ENCODE measurements around the gene MYMK.

MYMK gene

DNA sequence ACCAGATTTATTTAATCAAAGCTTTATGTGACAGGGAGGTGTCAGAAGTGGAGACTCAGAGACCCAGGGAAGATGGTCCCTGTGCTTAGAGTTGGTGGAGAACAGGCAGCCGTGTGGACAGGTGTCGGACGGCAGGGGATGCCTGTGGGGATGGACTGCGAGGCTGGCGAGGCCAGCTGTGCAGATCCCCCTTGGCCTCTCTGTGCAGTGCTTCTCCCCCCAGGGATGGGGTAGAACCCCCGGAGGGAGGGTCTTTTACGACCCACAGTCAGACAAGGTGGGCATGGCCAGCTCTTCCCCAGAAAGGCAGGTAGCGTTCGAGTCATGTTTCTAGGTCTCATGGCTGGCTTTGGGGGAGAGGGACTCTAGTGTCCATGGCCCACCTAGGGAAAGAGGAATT lies 41.1 kb downstream of the MYMK start:
- no peak for DNase-seq (ENCODE audit: low spot score)

DNA sequence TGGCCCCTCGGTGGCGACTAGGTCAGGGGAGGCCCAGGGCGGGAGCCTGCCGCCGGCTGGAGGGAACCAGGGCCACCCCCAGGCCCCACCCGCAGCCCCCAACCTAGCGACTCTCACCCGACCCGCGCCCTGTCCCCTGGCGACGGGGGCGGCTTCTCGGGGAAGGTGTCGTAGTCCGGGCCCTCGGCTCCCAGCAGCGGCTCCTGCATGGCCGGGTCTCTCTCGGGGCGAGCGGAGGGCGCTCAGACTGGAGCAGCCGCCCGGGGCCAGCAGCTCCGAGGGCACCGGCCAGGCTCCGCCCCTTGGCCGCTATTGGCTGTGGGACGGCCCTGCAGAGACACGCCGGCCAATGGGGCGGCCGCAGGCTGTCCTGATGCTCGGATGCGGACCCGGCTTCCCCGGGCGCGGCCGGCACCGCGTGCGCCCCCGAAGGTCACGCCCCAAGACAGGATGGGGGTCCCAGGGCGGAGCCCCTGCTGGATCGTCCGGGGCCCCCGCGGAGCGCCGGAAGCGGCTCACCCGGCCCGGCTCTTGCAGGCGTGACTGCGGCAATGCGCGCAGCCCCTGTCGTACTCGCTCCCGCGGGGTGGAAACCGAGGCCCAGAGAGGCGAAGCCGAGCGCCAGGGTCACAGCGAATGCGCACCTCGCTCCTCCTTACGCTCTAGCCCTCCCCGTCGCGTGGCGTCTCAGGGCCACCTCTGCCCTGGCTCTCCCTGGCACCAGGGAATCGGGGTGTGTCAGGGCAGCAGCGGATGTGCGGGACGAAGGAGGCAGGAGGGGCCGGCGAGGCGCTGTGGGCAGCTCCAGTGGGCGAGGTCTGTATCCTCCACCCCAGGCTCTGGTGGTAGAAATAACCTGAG lies 45.7 kb downstream of the MYMK start, which contains the start of gene SLC2A6:
Gene SLC2A6 (minus strand): TSS at position 249 of the 861 bp plus-strand sequence. CDS start 40 bp downstream, at position 209.
- peak; percentile 88 for DNase-seq (ENCODE audit: low spot score)

DNA sequence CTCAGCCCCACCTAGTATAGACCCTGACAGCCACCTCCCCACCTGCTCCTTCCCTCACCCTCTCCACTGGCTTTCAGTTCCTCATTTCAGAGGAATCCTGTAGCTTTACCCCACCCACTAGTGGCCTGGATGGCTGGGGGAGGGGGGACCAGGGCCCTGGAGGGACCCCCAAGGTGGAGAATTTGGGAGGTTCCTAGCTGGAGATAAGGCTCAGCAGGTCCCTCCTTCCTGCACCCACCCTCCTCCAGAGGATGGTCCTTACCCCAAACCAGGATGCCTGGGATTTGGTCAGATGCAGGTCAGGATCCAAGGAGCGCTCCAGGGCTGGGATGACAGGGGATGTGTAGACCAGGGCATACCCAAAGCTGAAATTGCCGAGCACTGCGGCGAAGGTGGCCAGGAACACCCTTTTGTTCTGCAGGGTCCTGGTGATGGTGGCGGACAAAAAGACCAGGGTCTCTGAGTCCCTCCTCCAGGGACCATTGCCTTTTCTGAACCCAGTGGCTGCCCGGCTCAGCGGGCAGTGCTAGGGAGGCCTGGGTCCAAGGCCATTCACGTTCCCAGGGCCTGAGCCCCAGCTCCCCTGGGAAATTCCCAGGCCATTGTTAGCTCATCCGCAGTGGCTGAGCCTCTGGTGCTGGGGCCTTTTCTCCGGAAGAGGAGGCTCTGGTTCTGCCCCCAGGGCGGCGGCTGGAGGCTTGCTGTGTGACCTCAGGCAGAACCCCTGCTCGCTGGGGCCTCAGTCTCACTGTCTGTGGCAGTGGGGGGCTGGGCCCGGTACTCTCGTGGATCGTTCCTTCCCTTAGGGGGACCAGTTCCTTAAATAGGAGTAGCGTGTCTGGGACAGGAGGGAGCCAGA lies 46.5 kb downstream of the MYMK start:
- DNase-seq (ENCODE audit: low spot score), result no peak

DNA sequence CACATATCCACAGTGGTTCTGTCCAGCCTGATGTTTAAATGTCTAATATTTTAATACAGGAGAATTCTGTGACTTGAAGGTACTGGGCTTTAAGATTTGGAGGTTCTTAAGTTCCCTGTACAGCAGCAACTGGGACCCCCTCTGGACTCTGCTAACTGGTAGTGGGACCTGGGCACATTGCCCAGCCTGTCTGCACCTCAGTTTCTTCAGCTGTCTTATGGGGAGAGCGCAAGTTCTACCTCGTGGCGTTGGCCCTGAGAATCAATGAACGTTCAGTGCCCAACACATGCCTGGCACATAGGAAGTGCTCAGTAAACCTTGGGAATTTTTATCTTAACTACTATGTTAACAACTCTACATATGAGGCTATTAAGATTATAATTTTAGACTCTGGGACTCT lies 47.3 kb downstream of the MYMK start:
- no peak for DNase-seq (ENCODE audit: low spot score)

DNA sequence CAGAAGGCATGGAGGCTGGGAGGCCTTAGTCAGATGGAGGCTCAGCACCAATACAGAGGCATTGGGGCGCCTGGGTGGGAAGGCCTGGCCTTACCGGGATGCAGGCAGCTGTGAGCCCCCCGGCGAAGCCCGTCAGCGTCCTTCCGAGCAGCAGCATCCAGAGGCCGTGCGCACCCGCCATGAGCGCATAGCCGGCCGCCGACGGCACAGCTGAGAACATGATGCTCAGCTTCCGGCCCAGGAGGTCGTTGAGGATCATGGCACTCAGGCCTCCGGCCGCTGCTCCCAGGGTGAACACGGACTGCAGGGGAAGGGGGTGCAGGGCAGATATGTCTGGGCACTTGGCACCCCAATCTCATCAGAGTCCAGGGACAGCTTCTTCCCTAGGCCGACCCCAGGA lies 47.8 kb downstream of the MYMK start:
- DNase-seq (ENCODE audit: low spot score), result no peak

DNA sequence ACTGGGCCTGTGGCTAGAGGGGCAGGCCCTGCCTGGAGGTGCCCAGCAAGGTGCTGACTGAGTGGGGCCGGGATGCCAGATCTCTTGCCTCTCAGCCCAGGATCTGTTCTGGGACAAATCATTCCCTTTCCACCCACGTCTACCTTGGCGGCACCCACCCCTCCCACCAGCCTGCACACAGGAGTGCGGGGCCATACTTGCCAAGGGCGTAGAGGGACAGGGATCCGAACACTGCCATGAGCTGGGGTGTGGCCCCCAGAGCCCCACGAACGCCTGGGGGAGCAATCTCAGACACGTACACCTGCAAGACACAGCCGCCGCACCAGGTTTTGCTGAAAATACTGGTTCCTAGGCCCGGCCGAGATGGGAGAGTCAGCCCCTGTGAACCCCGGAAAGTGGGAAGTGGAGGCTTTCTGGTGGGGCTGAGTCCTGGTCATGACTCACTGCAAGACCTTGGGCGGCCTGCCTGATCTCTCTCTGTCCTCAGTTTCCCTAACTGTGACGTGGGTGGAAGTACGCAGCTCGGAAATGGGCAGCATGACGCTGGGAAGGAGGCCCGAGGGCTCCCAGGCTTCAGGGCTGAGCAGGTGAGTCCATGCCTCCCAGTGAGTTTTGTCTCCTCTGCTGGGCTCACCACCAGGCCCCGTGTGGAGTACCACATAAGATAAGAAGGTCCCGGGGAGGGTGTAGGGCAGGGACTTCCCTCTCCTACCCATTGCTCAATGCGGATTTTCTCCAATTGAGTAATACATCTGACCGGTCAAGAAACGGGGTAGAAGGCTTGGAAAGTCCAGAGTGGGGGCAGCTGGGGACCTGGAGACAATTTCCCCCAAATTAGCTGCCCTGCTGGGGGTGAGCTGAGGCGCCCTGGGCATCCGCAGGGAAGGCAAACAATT lies 48.5 kb downstream of the MYMK start:
- no peak for DNase-seq (ENCODE audit: low spot score)

DNA sequence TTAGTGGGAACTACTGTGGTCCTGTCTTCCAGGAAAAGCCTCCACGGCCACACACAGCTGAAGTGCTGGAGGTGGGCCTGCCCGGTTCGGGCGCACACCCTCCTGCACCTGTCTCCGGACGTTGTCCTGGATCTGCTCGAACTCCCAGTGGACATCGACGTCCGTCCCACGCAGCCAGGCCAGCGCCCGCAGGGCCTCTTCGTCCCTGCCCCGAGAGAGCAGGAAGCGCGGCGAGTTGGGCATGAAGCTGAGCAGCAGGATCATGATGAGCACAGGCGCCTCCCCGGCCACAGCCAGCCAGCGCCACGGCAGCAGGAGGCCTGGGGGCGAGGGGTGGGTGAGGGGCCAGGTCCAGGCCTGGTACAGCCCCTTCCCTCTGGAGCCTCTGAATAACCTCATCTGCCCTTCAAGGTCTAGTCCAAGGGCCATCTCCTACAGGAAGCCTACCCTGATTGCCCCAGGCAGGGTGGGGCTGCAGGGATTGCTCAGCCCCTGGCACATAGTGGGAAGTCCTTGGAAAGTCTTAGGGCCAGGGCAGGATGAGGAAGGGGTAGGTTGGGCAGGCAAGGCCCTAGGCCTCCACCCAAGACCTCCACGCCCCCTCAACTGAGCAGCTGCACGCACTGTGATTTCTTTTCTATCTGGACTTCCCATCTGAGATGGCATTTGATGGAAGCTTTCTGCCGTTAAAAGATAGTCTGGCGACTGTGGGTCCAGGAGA lies 49.3 kb downstream of the MYMK start:
- DNase-seq (ENCODE audit: low spot score), result no peak

DNA sequence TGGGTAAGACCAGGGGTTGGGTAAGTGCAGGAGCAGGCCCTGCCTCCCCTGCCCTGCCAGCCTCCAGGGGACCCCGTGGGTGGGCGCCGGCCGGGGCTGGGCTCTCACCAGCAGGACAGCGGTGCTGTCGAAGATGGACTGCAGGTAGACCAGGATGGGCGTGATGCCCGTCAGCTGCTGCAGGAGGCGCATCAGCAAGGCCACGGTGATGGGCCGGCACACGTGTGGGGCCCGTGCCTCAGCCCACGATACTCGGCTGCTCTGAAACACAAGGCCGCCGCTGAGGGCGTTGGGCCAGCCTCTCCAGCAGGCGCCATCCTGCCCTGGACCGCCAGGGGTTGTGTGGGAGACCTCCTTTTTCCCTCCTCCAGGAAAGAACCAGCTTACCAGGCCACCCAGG lies 49.9 kb downstream of the MYMK start:
- DNase-seq (ENCODE audit: low spot score), result no peak

DNA sequence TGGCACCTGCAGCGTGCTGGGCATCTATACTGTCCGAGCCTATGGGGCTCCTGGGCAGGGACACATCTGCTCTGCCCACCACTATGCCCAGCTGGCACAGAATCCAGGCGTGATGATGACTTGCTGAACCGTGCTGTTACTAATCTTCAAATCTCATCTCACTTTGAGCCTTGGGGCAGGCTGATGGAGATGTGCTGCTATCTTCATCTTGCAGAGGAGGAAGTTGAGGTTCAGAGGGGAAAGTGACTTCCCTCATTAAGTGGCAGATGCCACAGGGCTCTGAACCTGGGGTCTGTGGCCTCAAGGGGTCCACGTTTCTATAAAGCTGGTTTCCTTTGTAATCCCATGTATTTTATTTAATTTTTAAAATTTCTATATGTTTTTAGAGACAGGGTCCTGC lies 50.5 kb downstream of the MYMK start:
- no peak for DNase-seq (ENCODE audit: low spot score)

DNA sequence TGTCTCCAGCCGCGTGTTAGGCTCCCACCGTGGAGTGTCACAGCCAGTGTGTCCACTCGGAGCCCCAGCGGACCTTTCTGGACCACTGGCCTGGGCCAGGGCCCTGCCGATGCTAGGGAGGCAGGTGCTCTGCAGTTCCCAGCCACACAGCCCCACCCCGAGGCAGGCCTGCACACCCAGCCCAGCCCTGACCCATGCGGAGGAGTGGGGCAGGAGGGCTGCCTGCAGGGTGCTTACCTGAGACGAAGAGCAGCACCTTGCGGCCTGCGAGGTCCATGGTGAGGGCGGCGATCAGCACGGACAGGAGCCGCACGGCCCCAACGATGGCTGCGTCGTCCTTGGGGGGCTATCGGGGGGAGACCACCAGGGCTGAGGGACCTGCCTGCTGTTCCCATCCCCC lies 51.0 kb downstream of the MYMK start:
- no peak for DNase-seq (ENCODE audit: low spot score)

DNA sequence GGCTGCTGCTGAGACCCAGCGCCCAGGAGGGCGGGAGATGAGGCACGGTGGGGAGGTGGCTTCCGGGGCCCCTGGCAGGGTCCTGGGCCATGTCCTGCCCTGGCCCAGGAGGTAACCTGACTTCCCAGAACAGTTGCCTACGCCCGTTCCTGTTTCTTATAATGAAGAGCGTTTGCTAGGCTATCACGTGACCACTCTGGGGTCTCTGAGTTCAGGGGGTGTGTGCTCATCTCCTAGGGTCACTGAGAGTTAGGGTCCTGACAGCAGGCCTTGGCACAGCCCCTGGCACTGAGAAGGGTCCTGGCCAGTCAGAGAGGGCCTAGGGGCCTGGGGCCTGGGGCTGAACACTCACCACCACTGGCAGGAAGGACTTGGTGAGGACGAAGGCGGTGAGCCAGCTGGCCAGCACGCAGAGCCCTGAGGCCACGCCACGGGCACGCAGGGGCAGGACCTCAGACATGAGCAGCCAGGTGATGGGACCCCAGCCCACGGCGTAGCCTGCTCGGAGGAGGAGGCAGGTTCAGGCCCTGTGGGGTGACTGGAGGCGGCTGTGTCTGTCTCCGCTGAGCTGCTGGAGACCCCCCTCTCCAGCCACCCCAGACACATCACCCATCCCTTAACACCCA lies 51.9 kb downstream of the MYMK start:
- no peak for DNase-seq (ENCODE audit: low spot score)

DNA sequence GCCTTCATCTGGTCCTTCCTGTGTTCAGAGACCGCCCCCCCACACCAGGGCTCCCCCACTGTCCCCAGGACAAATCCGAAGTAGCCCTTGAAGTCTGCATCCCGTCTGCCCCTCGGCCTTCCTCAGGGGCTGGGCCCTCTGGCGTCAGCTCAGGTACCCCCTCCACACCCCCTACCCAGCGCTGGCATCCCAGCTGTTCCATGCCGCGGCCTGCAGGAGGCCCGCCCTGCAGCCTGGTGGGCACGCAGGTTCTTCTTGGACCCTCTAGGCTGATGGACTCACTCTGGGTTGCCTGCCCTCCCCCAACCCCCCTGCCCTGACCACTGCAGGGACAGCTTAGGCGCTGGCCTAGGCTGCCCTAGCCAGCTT lies 52.5 kb downstream of the MYMK start:
- no peak for DNase-seq (ENCODE audit: low spot score)

DNA sequence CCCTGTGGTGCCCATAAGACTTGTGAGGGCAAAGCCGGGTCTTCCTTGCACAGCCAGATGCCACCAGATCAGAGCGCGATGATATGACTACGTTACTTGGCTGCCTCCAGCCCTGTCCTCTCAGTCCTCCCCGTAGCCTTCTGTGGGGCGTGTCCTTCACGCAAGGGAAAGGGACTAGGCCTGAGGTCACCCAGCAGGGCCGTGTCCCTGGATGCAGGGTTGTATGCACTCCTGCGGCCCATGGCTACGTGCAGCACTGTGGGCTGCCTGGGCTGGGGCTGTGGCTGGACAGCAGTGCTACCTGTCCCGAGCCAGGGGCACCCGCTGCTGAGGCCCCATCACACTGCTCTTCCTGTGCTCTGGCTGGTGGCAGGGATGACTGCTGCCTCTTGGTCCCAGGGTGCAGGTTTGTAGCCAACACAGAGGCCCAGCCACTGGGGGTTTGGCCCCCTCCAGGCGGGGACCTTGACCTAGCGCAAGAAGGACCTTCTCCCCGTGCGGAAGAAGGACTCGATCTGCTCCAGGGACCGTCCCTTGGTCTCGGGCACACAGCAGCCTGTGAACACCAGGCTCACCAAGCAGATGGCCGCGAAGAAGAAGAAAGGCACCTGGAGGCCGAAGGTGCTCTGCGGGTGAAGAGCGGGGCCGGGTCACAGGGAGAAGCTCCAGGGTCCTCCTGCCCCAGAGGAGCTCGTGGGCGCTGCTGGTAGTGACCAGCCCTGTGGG lies 53.0 kb downstream of the MYMK start:
- DNase-seq (ENCODE audit: low spot score), result no peak

DNA sequence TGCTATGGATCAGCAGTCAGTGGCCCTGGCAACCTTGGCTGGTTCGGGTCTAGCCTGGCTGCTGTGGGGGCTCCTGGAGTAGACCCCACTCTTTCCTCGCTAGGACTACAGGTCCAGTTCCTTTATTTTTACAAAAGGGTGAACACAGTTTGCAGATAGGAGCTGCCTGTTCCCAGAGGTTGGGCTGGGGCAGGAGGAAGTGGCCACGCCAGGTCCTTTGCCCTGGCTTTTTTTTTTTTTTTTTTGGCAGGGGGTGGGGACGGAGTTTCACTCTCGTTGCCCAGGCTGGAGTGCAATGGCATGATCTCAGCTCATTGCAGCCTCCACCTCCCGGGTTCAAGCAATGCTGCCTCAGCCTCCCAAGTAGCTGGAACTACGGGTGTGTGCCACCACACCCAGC lies 53.8 kb downstream of the MYMK start:
- no peak for DNase-seq (ENCODE audit: low spot score)

DNA sequence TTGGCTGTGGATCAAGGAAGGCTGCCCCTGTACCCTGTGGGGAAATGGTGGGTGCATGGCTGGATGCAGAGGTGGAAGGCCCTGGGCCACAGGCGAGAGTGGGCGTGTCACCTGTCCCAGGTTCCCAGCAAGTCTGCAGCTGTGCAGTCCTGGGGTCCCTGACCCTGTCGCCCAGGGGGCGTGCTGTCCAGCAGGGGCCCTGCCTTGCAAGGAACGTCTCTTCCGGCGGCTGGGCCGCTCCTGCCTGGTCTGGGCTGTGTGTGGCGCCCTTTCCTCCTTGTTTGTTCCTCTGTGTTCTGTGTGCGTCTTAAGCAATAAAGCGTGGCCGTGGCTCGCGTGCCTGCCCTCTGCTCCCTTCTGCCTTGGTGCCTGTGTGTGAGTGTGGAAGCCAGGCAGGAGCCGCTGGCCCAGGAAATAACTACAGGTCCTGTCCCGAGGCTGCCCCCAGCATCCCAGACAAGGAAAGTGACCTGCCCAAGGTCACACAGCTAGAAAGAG lies 54.3 kb downstream of the MYMK start:
- no peak for DNase-seq (ENCODE audit: low spot score)

DNA sequence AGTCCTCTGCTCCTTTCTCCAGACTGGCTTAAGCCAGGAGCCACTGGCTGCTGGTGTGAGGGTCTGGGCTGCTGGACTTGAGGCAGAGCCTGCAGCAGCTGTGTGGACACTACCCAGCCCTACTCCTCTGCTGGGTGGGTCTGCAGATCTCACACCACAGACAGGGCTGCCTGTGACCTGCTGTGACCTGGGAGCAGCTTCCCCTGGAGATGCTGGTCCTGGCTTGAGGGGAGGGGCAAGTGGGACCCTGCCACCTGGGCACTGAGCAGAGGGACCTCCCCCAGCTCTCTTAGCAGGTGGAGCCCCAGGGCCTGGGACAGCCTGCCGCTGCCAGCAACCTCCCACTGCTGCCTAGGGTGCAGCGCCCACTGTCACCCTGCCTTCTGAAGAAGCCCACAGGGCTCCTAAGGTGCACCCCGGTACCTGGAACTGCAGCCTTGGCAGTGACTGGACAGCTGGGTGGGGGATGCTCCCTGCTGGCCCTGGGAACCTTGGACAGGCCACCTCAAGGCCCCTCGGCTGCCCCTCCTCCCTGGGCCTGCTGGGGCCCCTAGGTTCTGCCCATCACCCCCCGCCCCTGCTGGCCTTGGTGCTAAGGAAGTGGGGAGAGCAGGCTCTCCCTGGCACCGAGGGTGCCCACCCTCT lies 55.9 kb downstream of the MYMK start:
- no peak for DNase-seq (ENCODE audit: low spot score)

DNA sequence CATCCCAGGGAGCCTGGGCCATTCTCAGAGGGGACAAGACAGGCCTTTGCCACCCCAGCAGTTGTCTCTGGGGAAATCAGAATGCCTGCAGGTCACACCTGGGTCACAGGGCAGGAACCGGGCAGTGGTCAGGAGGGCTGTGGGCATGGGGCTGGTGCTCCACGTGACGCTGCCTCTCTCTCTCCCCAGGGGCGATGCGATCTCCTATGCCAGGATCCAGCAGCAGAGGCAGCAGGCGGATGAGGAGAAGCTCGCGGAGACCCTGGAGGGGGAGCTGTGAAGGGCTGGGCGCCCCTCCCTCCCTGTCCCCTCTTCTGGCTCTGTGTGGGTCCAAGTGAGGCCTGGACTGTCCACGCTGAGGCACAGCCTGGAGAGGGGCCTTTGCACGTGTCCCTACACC lies 56.4 kb downstream of the MYMK start:
- no peak for DNase-seq (ENCODE audit: low spot score)

DNA sequence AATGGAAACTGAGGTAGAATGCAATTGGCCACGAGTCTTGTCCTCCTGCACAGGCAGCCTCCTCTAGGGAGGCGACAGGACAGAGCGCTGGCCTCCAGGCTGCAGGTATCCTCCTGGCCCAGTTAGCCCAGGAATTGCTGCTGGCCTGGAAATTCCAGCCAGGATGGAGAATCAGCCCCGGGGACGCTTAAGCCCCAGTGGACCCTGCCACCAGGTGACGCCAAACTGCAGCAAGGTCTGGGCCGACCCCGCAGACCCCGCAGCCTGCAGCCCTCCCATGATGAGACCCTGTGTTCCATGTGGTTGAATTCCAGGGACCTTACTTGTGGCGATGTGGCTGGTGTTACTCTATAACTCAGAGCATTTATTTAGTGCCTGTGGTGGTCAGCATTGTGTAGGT lies 57.7 kb downstream of the MYMK start:
- DNase-seq (ENCODE audit: low spot score), result no peak

DNA sequence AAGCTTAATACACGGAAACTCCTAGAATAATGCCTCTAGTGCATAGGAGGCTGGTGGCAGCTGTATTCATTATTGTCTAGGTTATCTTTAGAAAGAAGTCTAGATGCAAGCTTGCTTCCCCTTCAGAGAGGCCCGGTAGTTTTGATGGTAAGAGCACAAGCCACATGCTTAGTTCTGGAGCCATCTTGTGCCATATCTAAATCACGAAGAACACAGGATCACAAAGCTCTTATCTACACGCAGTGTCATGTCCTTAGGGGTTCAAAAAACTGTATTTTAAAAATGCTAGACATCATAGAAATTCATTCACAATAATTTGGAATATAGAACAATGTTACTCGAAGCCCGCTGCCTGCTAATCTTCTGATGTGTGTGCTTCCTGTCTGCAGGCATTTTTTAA lies 58.8 kb downstream of the MYMK start:
- DNase-seq (ENCODE audit: low spot score), result no peak

DNA sequence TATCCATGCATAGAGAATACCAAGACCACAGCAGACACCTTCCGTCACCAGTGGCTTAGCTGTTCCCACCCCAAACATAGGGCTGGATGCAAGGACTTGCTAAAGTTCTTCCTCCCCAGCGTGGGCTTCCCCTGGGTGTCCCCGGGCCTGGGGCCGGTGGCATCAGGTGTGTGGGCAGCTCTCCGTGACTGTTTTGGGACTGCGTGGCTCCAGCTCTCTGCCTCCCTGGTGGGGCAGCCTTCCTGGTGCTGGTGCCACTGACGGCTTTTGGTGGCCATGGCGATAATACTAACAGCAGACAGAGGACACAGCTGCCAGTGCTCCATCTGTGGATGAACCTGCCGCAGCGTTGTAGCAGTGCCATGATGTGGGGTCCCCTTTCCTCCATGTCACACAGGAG lies 60.1 kb downstream of the MYMK start:
- no peak for DNase-seq (ENCODE audit: low spot score)
